HL-60 (cell line): ENCODE data around the gene LAMA1.

Experiments used
- DNase-seq, 2 experiments: peaks; one replicate each; pipeline ENCODE4 v3.0.0-alpha.2; 2010 to 2020; ENCODE audit warnings: low read depth in 1 of 2, low spot score in 1 of 2
- H3K27ac ChIP-seq: fragments of 250-450 bp; sonication (Bioruptor Pico); replicated peaks from 2 replicates; pipeline ENCODE4 v1.5.1; 2020; ENCODE audit warnings: mild to moderate bottlenecking, moderate library complexity
- H3K27me3 ChIP-seq: fragments of 250-450 bp; sonication (Bioruptor Pico); 2 replicates; pipeline ENCODE4 v1.5.1; 2021; ENCODE audit warnings: mild to moderate bottlenecking, moderate library complexity; ENCODE audit not compliant: insufficient read depth, poor library complexity, severe bottlenecking
- H3K4me3 ChIP-seq: replicated peaks from 2 replicates; pipeline ENCODE4 v1.5.1; 2011; ENCODE audit warnings: mild to moderate bottlenecking, control low read depth, low read length; ENCODE audit not compliant: insufficient read depth
- GABPA ChIP-seq: IDR thresholded peaks from 2 replicates; pipeline ENCODE4 v1.6.1; 2012; ENCODE audit warnings: low read depth
- POLR2AphosphoS5 ChIP-seq: IDR thresholded peaks from 2 replicates; pipeline ENCODE4 v1.6.1; 2012; ENCODE audit warnings: low read depth
- SPI1 ChIP-seq: IDR thresholded peaks from 2 replicates; pipeline ENCODE4 v1.6.1; 2012; ENCODE audit warnings: low read depth, mild to moderate bottlenecking, borderline replicate concordance
- TF ChIP-seq, protein P1 (sequence below): IDR thresholded peaks from one replicate; pipeline ENCODE4 v1.5.1; 2011; ENCODE audit warnings: low read length, control low read depth, inconsistent platforms; ENCODE audit not compliant: insufficient read depth
- TF ChIP-seq, protein P2 (sequence below): IDR thresholded peaks from 2 replicates; pipeline ENCODE4 v1.6.1; 2012; ENCODE audit warnings: low read depth; ENCODE audit not compliant: insufficient replicate concordance

LAMA1 gene

DNA sequence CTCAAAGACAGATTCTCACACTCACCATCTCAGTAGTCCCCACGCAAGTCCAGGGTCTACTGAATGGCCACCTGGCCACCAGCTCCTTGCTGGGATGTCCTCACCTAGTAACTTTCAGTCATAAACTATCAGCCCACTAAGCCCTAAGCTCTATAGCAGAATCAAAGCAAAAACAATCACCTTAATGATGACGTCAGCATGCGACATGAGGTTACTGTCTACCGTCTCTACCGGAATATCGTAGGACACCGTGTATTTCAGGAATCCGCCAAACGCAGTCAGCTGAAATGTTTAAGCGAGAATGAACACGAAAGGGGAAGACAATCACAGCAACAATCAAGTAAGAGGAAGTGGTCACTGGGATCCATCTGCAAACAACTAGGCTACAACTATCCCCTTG is 81.8 kb downstream of the LAMA1 start:
- no peak overlapping the region for H3K4me3 ChIP-seq
- no peak overlapping the region for H3K27ac ChIP-seq

DNA sequence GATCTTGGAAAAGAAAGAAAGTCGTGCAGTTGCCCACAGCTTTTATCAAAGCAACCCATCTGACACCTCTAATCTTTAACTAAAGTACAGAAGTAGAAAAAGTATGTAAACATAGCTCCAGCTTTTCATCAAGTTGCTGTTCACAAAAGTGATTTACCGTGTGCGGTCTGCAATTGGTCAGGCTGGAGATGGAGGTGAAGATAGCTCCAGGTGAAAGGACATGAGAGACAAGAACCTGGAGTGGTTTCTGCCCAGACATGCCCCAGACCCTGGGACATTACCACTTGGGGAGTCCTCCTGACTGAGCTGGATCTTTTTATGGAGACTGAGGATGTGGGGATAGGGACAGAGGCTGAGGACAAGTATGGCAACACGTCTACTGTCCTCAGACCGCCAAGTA is 82.7 kb downstream of the LAMA1 start:
- TF ChIP-seq POLR2AphosphoS5: no peak
- TF ChIP-seq, protein P1, sequence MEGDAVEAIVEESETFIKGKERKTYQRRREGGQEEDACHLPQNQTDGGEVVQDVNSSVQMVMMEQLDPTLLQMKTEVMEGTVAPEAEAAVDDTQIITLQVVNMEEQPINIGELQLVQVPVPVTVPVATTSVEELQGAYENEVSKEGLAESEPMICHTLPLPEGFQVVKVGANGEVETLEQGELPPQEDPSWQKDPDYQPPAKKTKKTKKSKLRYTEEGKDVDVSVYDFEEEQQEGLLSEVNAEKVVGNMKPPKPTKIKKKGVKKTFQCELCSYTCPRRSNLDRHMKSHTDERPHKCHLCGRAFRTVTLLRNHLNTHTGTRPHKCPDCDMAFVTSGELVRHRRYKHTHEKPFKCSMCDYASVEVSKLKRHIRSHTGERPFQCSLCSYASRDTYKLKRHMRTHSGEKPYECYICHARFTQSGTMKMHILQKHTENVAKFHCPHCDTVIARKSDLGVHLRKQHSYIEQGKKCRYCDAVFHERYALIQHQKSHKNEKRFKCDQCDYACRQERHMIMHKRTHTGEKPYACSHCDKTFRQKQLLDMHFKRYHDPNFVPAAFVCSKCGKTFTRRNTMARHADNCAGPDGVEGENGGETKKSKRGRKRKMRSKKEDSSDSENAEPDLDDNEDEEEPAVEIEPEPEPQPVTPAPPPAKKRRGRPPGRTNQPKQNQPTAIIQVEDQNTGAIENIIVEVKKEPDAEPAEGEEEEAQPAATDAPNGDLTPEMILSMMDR: no peak
- TF ChIP-seq, protein P2, sequence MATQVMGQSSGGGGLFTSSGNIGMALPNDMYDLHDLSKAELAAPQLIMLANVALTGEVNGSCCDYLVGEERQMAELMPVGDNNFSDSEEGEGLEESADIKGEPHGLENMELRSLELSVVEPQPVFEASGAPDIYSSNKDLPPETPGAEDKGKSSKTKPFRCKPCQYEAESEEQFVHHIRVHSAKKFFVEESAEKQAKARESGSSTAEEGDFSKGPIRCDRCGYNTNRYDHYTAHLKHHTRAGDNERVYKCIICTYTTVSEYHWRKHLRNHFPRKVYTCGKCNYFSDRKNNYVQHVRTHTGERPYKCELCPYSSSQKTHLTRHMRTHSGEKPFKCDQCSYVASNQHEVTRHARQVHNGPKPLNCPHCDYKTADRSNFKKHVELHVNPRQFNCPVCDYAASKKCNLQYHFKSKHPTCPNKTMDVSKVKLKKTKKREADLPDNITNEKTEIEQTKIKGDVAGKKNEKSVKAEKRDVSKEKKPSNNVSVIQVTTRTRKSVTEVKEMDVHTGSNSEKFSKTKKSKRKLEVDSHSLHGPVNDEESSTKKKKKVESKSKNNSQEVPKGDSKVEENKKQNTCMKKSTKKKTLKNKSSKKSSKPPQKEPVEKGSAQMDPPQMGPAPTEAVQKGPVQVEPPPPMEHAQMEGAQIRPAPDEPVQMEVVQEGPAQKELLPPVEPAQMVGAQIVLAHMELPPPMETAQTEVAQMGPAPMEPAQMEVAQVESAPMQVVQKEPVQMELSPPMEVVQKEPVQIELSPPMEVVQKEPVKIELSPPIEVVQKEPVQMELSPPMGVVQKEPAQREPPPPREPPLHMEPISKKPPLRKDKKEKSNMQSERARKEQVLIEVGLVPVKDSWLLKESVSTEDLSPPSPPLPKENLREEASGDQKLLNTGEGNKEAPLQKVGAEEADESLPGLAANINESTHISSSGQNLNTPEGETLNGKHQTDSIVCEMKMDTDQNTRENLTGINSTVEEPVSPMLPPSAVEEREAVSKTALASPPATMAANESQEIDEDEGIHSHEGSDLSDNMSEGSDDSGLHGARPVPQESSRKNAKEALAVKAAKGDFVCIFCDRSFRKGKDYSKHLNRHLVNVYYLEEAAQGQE: no peak
- H3K4me3 ChIP-seq: no peak overlapping the region
- no peaks in the 10 kb centered on the region for H3K27me3 ChIP-seq
- DNase-seq: no peak
- no peak overlapping the region for H3K27ac ChIP-seq

More for the DNA sequence above, 81.8 kb downstream of the LAMA1 start:
- DNase-seq: no peak
- H3K27me3 ChIP-seq: no peaks in the 10 kb centered on the region
- no peak for TF ChIP-seq GABPA
- peak; percentile 24; the same call in 1 of the 2 replicates for TF ChIP-seq SPI1

DNA sequence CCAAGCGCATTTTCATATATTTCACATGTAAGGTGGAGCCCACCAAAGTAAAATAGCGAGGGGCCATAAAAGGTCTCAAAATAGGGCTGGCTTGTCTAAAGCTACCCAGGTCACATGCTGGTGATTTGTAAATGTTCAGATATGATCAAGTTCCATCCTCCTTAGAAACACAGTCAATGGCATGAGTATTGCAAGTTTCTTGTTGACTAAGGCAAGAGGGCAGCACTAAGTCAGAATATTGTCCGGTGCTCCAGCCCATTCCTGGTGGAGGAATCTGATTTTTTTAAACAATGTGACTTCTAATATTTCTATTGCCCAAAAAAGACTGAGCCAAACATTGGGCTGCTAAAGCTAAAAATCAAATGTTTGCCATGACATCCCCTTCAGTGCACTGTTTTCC is 85.1 kb downstream of the LAMA1 start:
- no peak overlapping the region for H3K27ac ChIP-seq
- H3K27me3 ChIP-seq: no peaks in the 10 kb centered on the region
- DNase-seq: no peak
- H3K4me3 ChIP-seq: no peak overlapping the region
- TF ChIP-seq POLR2AphosphoS5 (no peak), SPI1 (no peak), GABPA (no peak)
- TF ChIP-seq, protein P1: no peak
- TF ChIP-seq, protein P2: no peak

DNA sequence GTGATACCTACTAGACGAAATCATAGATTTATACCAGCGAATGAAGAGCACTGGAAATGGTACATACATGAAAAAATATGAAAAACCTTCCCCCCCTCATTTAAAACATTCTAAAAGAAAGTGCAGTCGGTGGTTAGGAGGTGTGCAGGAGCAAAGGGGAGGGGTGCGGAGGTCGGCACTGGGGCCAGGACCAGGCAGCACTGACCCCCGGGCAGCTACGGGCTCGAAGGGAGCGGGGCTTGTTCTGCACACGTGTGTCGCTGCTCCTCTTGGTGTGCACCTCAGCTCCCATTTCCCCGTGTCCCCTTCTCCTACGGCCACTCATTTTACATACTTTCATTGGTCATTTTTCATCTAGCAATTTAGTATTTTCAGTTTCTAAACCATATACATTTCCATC is 89.0 kb downstream of the LAMA1 start:
- no peak for DNase-seq
- Histone ChIP-seq H3K27ac (no peak overlapping the region), H3K27me3 (no peaks in the 10 kb centered on the region), H3K4me3 (no peak overlapping the region)
- TF ChIP-seq POLR2AphosphoS5: no peak
- no peak for TF ChIP-seq GABPA
- no peak for TF ChIP-seq SPI1
- TF ChIP-seq, protein P1: no peak
- TF ChIP-seq, protein P2: no peak
